H9 (cell line): Measurements from ENCODE around the gene TADA2B. TPM values are rescaled to one million over a fixed set of nuclear protein-coding genes. Genes with fewer than 3 reads are reported as not detected.

ENCODE experiments used
- DNase-seq: peaks from one replicate; pipeline ENCODE4 v3.0.0-alpha.2; 2017
- H2AFZ ChIP-seq: one replicate; pipeline ENCODE4 v1.6.1; 2013; ENCODE audit warnings: mild to moderate bottlenecking, low read length, control low read depth, moderate library complexity
- H2AK5ac ChIP-seq: 2 replicates; pipeline ENCODE4 v1.6.1; 2013; ENCODE audit warnings: low read length, control low read depth, mixed read lengths; ENCODE audit not compliant: insufficient read length
- H2BK120ac ChIP-seq: one replicate; pipeline ENCODE4 v1.6.1; 2013; ENCODE audit warnings: low read depth, mild to moderate bottlenecking, low read length, control low read depth, inconsistent platforms; ENCODE audit not compliant: poor library complexity, severe bottlenecking
- H2BK12ac ChIP-seq: 2 replicates; pipeline ENCODE4 v1.6.1; 2013; ENCODE audit warnings: low read length, control low read depth, mixed read lengths, low read depth; ENCODE audit not compliant: insufficient read length
- H2BK15ac ChIP-seq: 2 replicates; pipeline ENCODE4 v1.6.1; 2013; ENCODE audit warnings: low read depth, low read length, control low read depth
- H2BK20ac ChIP-seq: one replicate; pipeline ENCODE4 v1.6.1; 2013; ENCODE audit warnings: low read depth, mild to moderate bottlenecking, low read length, control low read depth, inconsistent platforms; ENCODE audit not compliant: poor library complexity, severe bottlenecking
- H2BK5ac ChIP-seq: 2 replicates; pipeline ENCODE4 v1.6.1; 2013; ENCODE audit warnings: low read length, control low read depth, mixed read lengths; ENCODE audit not compliant: insufficient read length
- H3K14ac ChIP-seq: 2 replicates; pipeline ENCODE4 v1.6.1; 2013; ENCODE audit warnings: low read length, control low read depth; ENCODE audit not compliant: insufficient read depth
- H3K18ac ChIP-seq: 2 replicates; pipeline ENCODE4 v1.6.1; 2013; ENCODE audit warnings: low read depth, mild to moderate bottlenecking, mixed read lengths, low read length, control low read depth; ENCODE audit not compliant: insufficient read length
- H3K23ac ChIP-seq: 2 replicates; pipeline ENCODE4 v1.6.1; 2013; ENCODE audit warnings: low read length, control low read depth, mixed read lengths, low read depth; ENCODE audit not compliant: insufficient read length
- H3K23me2 ChIP-seq: 2 replicates; pipeline ENCODE4 v1.6.1; 2013; ENCODE audit warnings: low read depth, mild to moderate bottlenecking, mixed read lengths, low read length, control low read depth; ENCODE audit not compliant: insufficient read length, poor library complexity, severe bottlenecking
- H3K27ac ChIP-seq: 2 replicates; pipeline ENCODE4 v1.5.1; 2013; ENCODE audit warnings: low read length, control low read depth, mixed read lengths, low read depth; ENCODE audit not compliant: insufficient read length
- H3K27me3 ChIP-seq: 2 replicates; pipeline ENCODE4 v1.6.1; 2013; ENCODE audit warnings: low read length, control low read depth, inconsistent platforms; ENCODE audit not compliant: insufficient read depth
- H3K4ac ChIP-seq: 2 replicates; pipeline ENCODE4 v1.6.1; 2013; ENCODE audit warnings: low read depth, mild to moderate bottlenecking, control low read depth, inconsistent platforms, low read length, moderate library complexity
- H3K4me1 ChIP-seq: 2 replicates; pipeline ENCODE4 v1.6.1; 2013; ENCODE audit warnings: low read length, control low read depth, inconsistent platforms; ENCODE audit not compliant: insufficient read depth
- H3K4me2 ChIP-seq: 2 replicates; pipeline ENCODE4 v1.6.1; 2013; ENCODE audit warnings: low read length, control low read depth, mixed read lengths; ENCODE audit not compliant: insufficient read length, insufficient read depth
- H3K56ac ChIP-seq: 2 replicates; pipeline ENCODE4 v1.6.1; 2013; ENCODE audit warnings: low read depth, mild to moderate bottlenecking, mixed read lengths, low read length, control low read depth; ENCODE audit not compliant: insufficient read length
- H3K79me1 ChIP-seq: 2 replicates; pipeline ENCODE4 v1.6.1; 2013; ENCODE audit warnings: low read depth, mild to moderate bottlenecking, moderate library complexity, low read length, control low read depth, inconsistent platforms; ENCODE audit not compliant: insufficient read depth, poor library complexity, severe bottlenecking
- H3K79me2 ChIP-seq: 2 replicates; pipeline ENCODE4 v1.6.1; 2013; ENCODE audit warnings: low read length, control low read depth, inconsistent platforms; ENCODE audit not compliant: insufficient read depth
- H3K9ac ChIP-seq: 2 replicates; pipeline ENCODE4 v1.6.1; 2013; ENCODE audit warnings: low read length, control low read depth, mixed read lengths; ENCODE audit not compliant: insufficient read length; ENCODE audit errors: extremely low read depth
- H3K9me3 ChIP-seq: one replicate; pipeline ENCODE4 v1.6.1; 2013; ENCODE audit warnings: low read depth, low read length, inconsistent platforms; ENCODE audit not compliant: control insufficient read depth
- H3T11ph ChIP-seq: one replicate; pipeline ENCODE4 v1.6.1; 2013; ENCODE audit warnings: mild to moderate bottlenecking, low read length, control low read depth, inconsistent platforms
- H4K20me1 ChIP-seq: one replicate; pipeline ENCODE4 v1.6.1; 2013; ENCODE audit not compliant: control insufficient read depth, insufficient read length, insufficient read depth
- H4K5ac ChIP-seq: 2 replicates; pipeline ENCODE4 v1.6.1; 2013; ENCODE audit warnings: low read depth, mild to moderate bottlenecking, mixed read lengths, low read length, control low read depth; ENCODE audit not compliant: insufficient read length
- H4K8ac ChIP-seq: replicated peaks from 2 replicates; pipeline ENCODE4 v1.6.1; 2013; ENCODE audit warnings: low read length, control low read depth, mixed read lengths, low read depth; ENCODE audit not compliant: insufficient read length
- H4K91ac ChIP-seq: 2 replicates; pipeline ENCODE4 v1.6.1; 2013; ENCODE audit warnings: low read depth, mild to moderate bottlenecking, moderate library complexity, mixed read lengths, low read length, control low read depth; ENCODE audit not compliant: insufficient read length
- H3K27ac Mint-ChIP-seq, 3 experiments: 2 replicates in 2 of 3; 3 replicates in 1 of 3; pipeline ENCODE4 v1.8.0; 2020 to 2021; ENCODE audit warnings: mixed read lengths in 3 of 3, mild to moderate bottlenecking in 1 of 3, moderate library complexity in 1 of 3
- H3K27me3 Mint-ChIP-seq: 2 replicates; pipeline ENCODE4 v1.8.0; 2021; ENCODE audit warnings: low read depth, mild to moderate bottlenecking, moderate library complexity, mixed read lengths
- H3K36me3 Mint-ChIP-seq, 3 experiments: 2 replicates in 2 of 3; 3 replicates in 1 of 3; pipeline ENCODE4 v1.8.0; 2020 to 2021; ENCODE audit warnings: low read depth in 3 of 3, mixed read lengths in 3 of 3; ENCODE audit not compliant: insufficient read depth in 1 of 3
- H3K4me1 Mint-ChIP-seq, 2 experiments: 2 replicates each; pipeline ENCODE4 v1.8.0; 2020; ENCODE audit warnings: mixed read lengths in 2 of 2
- H3K4me3 Mint-ChIP-seq, 2 experiments: 2 replicates in 1 of 2; 3 replicates in 1 of 2; pipeline ENCODE4 v1.8.0; 2020 to 2021; ENCODE audit warnings: mild to moderate bottlenecking in 2 of 2, mixed read lengths in 2 of 2, moderate library complexity in 1 of 2
- H3K9me3 Mint-ChIP-seq, 2 experiments: 2 replicates in 1 of 2; 3 replicates in 1 of 2; pipeline ENCODE4 v1.8.0; 2020; ENCODE audit warnings: mild to moderate bottlenecking in 2 of 2, mixed read lengths in 2 of 2, moderate library complexity in 1 of 2
- CTCF ChIP-seq: fragments of 200-600 bp; sonication (generic); conservative IDR thresholded peaks from 3 replicates; pipeline ENCODE4 v1.8.0; 2021; ENCODE audit warnings: antibody characterized with exemption, mild to moderate bottlenecking
- whole genome bisulfite sequencing: extraction: QIAGEN DNeasy Blood & Tissue Kit; methylation state at CpG from one replicate; pipeline ENCODE4 v1.1.7; 2013; ENCODE audit warnings: missing lambda C conversion rate, low lambda C conversion rate, mixed read lengths; ENCODE audit not compliant: insufficient read length; ENCODE audit errors: extremely low coverage; 5-methylcytosine and 5-hydroxymethylcytosine counted together
- total RNA-seq: library from RNA; stranded (reverse); gene quantifications from 2 replicates; pipeline ENCODE4 v1.2.1, GENCODE V29; 2021

Gene TADA2B
- total RNA-seq, 1 experiment from 2014 or later, result 14.0 TPM

- Histone ChIP-seq H4K20me1 (no peaks in the 10 kb centered on the region), H2BK5ac (no peak overlapping the region), H2AFZ (no peak overlapping the region), H3K4ac (no peak overlapping the region), H4K8ac (no peak overlapping the region), H3K4me2 (no peak overlapping the region), H3K23ac (no peak overlapping the region), H4K5ac (no peak overlapping the region), H3K23me2 (no peaks in the 10 kb centered on the region), H3K9me3 (no peaks in the 10 kb centered on the region), H2BK120ac (no peak overlapping the region), H3K9ac (no peak overlapping the region), H3K27me3 (peaks cover 6% of the 10 kb centered on the region; the same call in 1 of the 2 replicates), H2BK15ac (no peak overlapping the region), H2BK20ac (no peak overlapping the region), H3T11ph (no peak overlapping the region), H4K91ac (no peak overlapping the region), H2BK12ac (no peak overlapping the region), H2AK5ac (no peak overlapping the region), H3K56ac (no peak overlapping the region), H3K27ac (no peak overlapping the region), H3K14ac (no peak overlapping the region), H3K4me1 (no peaks in the 10 kb centered on the region; the same call in 1 of the 2 replicates), H3K79me1 (no peaks in the 10 kb centered on the region), H3K18ac (no peak overlapping the region), H3K79me2 (no peaks in the 10 kb centered on the region)
- no peaks in the 10 kb centered on the region for H3K36me3 Mint-ChIP-seq
- H3K27ac Mint-ChIP-seq, result no peak overlapping the region
- peaks cover under 1% of the 10 kb centered on the region in 2 experiments; a peak in 3 of 4 replicates for H3K4me1 Mint-ChIP-seq
- no peak for DNase-seq
- H3K4me3 Mint-ChIP-seq, result no peak overlapping the region
- WGBS, result no CpG with 5 or more reads among the region's 7 CpGs
- peaks cover 95% of the 10 kb centered on the region for H3K27me3 Mint-ChIP-seq
- no peak for TF ChIP-seq CTCF
- no peaks in the 10 kb centered on the region for H3K9me3 Mint-ChIP-seq
Observed at GRCh38 chr4:7096236-7096635, 53.1 kb downstream of the TADA2B start.
